Measurements from ENCODE around the gene DAB2IP.

The DAB2IP gene

GRCh38 chr9:121749614-121750013 is 98.2 kb downstream of the DAB2IP start:
- Histone ChIP-seq H3K27ac (ENCODE audit: poor library complexity, severe bottlenecking) (no peak overlapping the region), H3K4me3 (ENCODE audit: severe bottlenecking) (no peak overlapping the region), H3K36me3 (ENCODE audit: low read depth) (peaks cover 6% of the 10 kb centered on the region; the same call in 1 of the 2 replicates), H3K4me1 (ENCODE audit: insufficient read depth, poor library complexity, severe bottlenecking) (peaks cover 18% of the 10 kb centered on the region), H3K9me3 (ENCODE audit: severe bottlenecking) (no peaks in the 10 kb centered on the region), H3K27me3 (ENCODE audit: insufficient read depth, poor library complexity, severe bottlenecking) (no peaks in the 10 kb centered on the region)
- no peak for ATAC-seq (ENCODE audit: low read depth)
- no peak for DNase-seq (ENCODE audit: low spot score)
- TF ChIP-seq CTCF (IDR thresholded peaks at IDR 0.05; ENCODE audit: poor library complexity, severe bottlenecking), result no peak

GRCh38 chr9:121750259-121750714 is 98.9 kb downstream of the DAB2IP start:
- H3K4me1 ChIP-seq (ENCODE audit: insufficient read depth, poor library complexity, severe bottlenecking), result peaks cover 18% of the 10 kb centered on the region
- no peak for DNase-seq (ENCODE audit: low spot score)
- no peak overlapping the region for H3K4me3 ChIP-seq (ENCODE audit: severe bottlenecking)
- TF ChIP-seq CTCF (IDR thresholded peaks at IDR 0.05; ENCODE audit: poor library complexity, severe bottlenecking), result no peak
- H3K36me3 ChIP-seq (ENCODE audit: low read depth), result peaks cover 6% of the 10 kb centered on the region; the same call in 1 of the 2 replicates
- H3K9me3 ChIP-seq (ENCODE audit: severe bottlenecking), result no peaks in the 10 kb centered on the region
- H3K27me3 ChIP-seq (ENCODE audit: insufficient read depth, poor library complexity, severe bottlenecking), result no peaks in the 10 kb centered on the region
- no peak for ATAC-seq (ENCODE audit: low read depth)
- H3K27ac ChIP-seq (ENCODE audit: poor library complexity, severe bottlenecking), result no peak overlapping the region

- Histone ChIP-seq H3K27ac (ENCODE audit: poor library complexity, severe bottlenecking) (no peak overlapping the region), H3K27me3 (ENCODE audit: insufficient read depth, poor library complexity, severe bottlenecking) (no peaks in the 10 kb centered on the region), H3K9me3 (ENCODE audit: severe bottlenecking) (no peaks in the 10 kb centered on the region), H3K4me1 (ENCODE audit: insufficient read depth, poor library complexity, severe bottlenecking) (peaks cover 18% of the 10 kb centered on the region), H3K4me3 (ENCODE audit: severe bottlenecking) (no peak overlapping the region), H3K36me3 (ENCODE audit: low read depth) (peaks cover 6% of the 10 kb centered on the region; the same call in 1 of the 2 replicates)
- DNase-seq (ENCODE audit: low spot score) (no peak), ATAC-seq (ENCODE audit: low read depth) (no peak)
- no peak for TF ChIP-seq CTCF (IDR thresholded peaks at IDR 0.05; ENCODE audit: poor library complexity, severe bottlenecking)
These were observed 99.5 kb downstream of the DAB2IP start for GRCh38 chr9:121750715-121751623.

- no peak overlapping the region for H3K27ac ChIP-seq (ENCODE audit: poor library complexity, severe bottlenecking)
- no peak for TF ChIP-seq CTCF (IDR thresholded peaks at IDR 0.05; ENCODE audit: poor library complexity, severe bottlenecking)
- no peak for DNase-seq (ENCODE audit: low spot score)
- peaks cover 18% of the 10 kb centered on the region for H3K4me1 ChIP-seq (ENCODE audit: insufficient read depth, poor library complexity, severe bottlenecking)
- H3K27me3 ChIP-seq (ENCODE audit: insufficient read depth, poor library complexity, severe bottlenecking), result no peaks in the 10 kb centered on the region
- peaks cover 7% of the 10 kb centered on the region; the same call in 1 of the 2 replicates for H3K36me3 ChIP-seq (ENCODE audit: low read depth)
- no peak for ATAC-seq (ENCODE audit: low read depth)
- no peaks in the 10 kb centered on the region for H3K9me3 ChIP-seq (ENCODE audit: severe bottlenecking)
- H3K4me3 ChIP-seq (ENCODE audit: severe bottlenecking), result no peak overlapping the region
These were observed 100.4 kb downstream of the DAB2IP start for GRCh38 chr9:121751686-121752445.
